C4-2B (cell line): ENCODE data around the gene FBF1.

Source experiments
- H3K27ac ChIP-seq: fragments of 450-650 bp; 2 replicates; pipeline ENCODE4 v1.5.1; 2017
- ZFX ChIP-seq: fragments of 450-650 bp; IDR thresholded peaks from 2 replicates; pipeline ENCODE4 v1.6.1; 2017
- TF ChIP-seq, protein P1 (sequence below): fragments of 450-650 bp; conservative IDR thresholded peaks from 2 replicates; pipeline ENCODE4 v1.5.1; 2017; ENCODE audit warnings: mild to moderate bottlenecking

The FBF1 gene

DNA sequence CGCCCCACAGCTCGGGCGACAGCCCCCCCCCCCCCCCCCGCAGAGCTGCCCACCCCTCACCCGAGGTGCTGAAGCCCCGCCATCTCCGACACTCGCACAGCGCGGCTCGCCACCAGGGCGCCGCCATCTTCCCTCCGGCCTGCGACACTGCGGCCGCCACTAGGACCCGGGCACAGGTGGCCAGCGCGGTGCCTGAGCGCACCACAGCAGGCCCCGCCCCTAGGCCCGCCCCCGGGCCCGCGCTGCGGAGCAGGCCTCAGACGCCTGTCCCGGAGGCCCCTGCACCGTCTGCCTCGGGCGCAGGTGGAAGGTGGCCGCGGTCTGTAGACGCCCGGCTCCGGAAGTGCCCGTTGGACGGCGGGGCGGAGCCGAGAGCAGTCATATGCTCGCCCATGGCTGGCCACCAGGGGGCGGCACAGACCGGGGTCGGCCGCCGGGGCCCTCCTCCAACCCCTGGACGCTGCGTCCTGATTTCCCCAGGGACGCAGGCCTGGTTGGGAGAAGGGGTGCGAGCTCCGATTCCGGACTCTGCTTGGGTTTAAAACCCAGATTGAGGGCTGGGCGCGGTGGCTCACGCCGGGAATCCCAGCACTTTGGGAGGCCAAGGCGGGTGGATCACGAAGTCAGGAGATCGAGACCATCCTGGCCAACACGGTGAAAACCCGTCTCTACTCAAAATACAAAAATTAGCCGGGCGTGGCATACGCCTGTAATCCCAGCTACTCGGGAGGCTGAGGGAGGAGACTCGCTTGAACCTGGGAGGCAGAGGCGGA is 35.9 kb downstream of the FBF1 start, which contains the start of gene MRPL38:
TSS of gene MRPL38 (minus strand) at position 136 of the 773 bp plus-strand sequence. CDS start at position 127, 9 bp downstream.
- TF ChIP-seq, protein P1, sequence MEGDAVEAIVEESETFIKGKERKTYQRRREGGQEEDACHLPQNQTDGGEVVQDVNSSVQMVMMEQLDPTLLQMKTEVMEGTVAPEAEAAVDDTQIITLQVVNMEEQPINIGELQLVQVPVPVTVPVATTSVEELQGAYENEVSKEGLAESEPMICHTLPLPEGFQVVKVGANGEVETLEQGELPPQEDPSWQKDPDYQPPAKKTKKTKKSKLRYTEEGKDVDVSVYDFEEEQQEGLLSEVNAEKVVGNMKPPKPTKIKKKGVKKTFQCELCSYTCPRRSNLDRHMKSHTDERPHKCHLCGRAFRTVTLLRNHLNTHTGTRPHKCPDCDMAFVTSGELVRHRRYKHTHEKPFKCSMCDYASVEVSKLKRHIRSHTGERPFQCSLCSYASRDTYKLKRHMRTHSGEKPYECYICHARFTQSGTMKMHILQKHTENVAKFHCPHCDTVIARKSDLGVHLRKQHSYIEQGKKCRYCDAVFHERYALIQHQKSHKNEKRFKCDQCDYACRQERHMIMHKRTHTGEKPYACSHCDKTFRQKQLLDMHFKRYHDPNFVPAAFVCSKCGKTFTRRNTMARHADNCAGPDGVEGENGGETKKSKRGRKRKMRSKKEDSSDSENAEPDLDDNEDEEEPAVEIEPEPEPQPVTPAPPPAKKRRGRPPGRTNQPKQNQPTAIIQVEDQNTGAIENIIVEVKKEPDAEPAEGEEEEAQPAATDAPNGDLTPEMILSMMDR: peak; percentile 99
- TF ChIP-seq ZFX: peak; percentile 53; the same call in 1 of the 2 replicates
- peak within 1 kb of the TSS; percentile 83 for H3K27ac ChIP-seq

DNA sequence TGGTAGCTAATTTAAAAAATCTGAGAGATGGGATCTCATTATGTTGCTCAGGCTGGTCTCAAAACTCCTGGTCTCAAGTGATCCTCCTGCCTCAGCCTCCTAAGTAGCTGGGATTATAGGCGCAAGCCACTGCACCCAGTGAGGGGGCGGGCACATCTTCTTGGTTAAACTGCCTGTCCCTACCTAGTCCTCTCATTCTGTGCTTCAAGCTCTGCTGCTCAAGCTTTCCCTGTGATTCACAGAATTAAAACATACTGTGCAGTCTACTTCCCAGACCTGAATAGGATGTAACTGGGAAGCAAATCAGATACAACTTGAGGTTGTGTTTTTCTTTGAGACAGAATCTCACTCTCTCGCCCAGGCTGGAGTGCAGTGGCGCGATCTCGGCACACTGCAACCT is 38.4 kb downstream of the FBF1 start:
- no peak overlapping the region for H3K27ac ChIP-seq
- no peak for TF ChIP-seq ZFX
- TF ChIP-seq, protein P1: no peak

DNA sequence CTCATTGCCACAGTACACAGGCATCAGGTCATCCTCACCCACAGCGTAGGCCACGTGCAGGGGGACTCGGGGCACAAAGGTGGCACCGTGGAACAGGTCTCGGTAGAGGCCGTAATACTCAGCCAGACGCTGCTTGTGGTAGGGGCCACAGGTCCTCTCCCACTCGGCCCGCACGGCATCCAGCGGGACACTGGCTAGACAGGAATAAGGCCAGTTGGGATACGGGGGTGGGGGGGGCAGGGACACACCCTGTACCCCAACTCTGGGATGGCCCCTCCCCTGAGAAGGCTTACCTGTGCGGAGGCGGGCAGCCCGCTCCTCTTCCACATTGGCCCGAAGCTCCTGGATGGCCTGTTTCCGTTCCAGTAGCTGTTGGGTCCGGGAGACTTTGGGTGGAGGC is 39.1 kb downstream of the FBF1 start:
- no peak overlapping the region for H3K27ac ChIP-seq
- TF ChIP-seq, protein P1: no peak
- TF ChIP-seq ZFX: no peak

DNA sequence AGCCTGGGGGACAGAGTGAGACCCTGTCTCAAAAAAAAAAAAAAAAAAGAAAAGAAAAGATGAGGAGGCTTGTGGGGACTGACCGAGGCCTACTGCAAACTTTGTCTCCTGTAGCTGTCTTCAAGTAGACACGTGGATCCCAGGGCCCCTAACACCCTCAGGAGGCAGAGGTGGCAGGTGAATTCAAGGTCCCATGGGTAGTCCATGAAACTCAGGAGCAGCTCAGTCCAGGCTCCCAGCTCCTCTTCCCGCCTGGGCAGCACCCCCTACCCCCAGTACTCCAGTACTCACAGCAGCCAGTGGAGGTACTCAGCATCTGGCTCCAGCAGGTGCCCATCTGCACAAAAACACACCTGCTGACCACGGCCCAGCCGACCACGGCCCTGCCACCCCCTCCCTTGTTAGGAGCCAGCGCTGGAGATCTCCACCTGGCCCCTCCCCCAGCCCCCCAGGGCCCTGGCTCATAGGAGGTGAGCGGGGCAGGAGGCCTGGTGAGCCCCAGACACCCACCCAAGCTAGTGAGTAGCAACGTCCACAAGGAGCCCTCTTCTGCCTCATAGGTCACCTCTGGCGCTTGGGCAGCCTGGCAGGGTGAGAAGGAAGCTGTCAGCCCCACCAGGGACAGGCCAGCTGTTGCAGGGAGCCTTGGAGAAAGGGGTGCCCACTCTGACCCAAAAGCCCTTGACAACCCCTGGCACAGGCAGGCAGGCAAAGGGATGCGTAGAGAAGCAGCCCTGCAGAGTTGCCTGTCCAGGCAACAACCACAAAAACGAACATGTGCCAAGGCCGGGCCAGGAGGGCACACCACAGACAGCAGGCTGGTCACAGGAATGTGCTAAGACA is 39.9 kb downstream of the FBF1 start:
- TF ChIP-seq ZFX: no peak
- TF ChIP-seq, protein P1: no peak
- no peak overlapping the region for H3K27ac ChIP-seq

DNA sequence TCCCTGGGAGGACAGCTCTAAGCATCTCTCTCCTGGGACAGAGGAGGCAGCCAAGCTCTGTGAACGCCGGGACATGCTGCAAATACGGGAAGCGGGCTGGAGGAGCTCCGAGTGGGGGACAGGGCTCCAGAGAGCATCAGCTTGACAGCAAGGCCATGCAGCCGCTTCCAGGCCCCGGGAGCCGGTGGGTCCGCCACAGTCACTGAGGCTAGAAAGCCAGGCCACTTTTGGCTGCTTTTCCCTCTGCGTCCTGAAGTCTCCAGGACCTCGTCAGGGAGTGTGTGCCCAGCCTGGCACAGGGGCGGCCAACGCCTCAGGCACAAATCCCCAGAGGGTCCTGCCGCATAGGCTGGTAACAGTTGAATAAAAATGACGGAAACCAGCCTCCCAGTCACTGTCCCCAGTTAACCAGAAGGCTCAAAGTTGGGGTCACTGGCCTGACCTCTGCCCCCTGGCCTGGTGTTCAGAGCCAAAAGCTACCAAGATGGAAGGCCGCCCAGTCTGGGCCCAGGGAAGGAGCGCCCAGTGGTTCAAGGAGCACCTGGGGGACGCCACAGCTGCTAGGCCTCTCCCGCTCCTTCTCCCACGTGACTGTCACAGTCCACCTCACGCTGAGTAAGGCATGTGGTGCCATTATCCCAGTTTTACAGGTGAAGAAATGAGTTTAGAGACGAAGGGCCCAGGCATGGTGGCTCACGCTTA is 40.9 kb downstream of the FBF1 start:
- no peak overlapping the region for H3K27ac ChIP-seq
- TF ChIP-seq ZFX: no peak

DNA sequence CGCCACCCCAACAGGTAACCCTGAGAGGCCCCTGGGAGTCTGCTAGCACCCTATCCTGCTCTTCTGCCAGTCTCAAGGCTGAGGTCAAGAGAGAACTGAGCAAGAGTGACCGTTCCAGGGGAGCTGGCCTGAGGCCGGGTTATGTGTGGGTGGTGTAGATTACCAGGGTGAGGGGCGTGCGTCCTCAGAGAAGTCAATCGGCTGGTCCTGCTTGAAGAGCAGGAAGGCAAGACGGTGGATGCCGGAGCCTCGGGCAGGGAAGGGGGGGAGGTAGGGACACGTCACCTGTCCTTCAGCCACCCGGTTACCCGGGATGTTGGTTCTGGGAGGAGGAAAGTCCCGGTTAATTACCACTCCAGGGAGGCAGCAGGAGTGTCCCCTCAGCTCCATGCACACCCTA is 41.5 kb downstream of the FBF1 start:
- H3K27ac ChIP-seq: no peak overlapping the region
- TF ChIP-seq ZFX: no peak
- TF ChIP-seq, protein P1: no peak

DNA sequence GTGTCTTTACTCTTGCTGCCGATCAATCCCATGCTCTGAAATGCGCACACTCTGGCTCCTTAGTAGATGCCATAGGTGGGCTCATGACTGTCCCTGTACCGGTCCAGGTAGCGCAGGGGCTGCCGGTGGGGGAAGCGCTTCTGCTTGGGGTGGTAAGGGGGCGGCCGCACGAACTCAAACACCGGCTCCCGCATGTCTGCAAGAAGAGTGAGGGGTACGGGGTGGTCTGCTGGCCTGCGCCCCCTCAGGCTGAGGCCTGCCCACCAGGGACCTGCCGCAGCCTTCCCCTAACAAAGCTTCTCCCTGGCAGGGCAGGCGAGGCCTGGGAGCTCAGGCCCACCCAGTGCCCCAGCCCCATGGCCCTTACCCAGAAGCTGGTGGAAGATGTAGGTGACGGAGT is 42.1 kb downstream of the FBF1 start:
- H3K27ac ChIP-seq: no peak overlapping the region
- no peak for TF ChIP-seq ZFX
- TF ChIP-seq, protein P1: no peak
